DOHH2 (cell line): Measurements from ENCODE around the gene LETM1.

Source experiments
- H3F3A ChIP-seq: fragments of 200-600 bp; sonication (generic), shearing (Covaris generic); 2 replicates; pipeline ENCODE4 v1.6.0; 2016; ENCODE audit warnings: antibody characterized with exemption, mild to moderate bottlenecking; ENCODE audit not compliant: control insufficient read depth, insufficient read depth
- H3K27ac ChIP-seq: fragments of 200-600 bp; sonication (generic); 2 replicates; pipeline ENCODE4 v1.5.1; 2014; ENCODE audit warnings: low read depth, mild to moderate bottlenecking, low read length, moderate library complexity
- H3K27me3 ChIP-seq: fragments of 200-600 bp; sonication (generic); 2 replicates; pipeline ENCODE4 v1.6.1; 2014; ENCODE audit warnings: mild to moderate bottlenecking, low read length, mixed read lengths; ENCODE audit not compliant: control insufficient read depth
- H3K36me3 ChIP-seq: fragments of 200-600 bp; sonication (generic); 2 replicates; pipeline ENCODE4 v1.6.1; 2014; ENCODE audit warnings: mild to moderate bottlenecking, low read length, moderate library complexity, mixed read lengths; ENCODE audit not compliant: control insufficient read depth
- H3K4me1 ChIP-seq: fragments of 200-600 bp; sonication (generic); 2 replicates; pipeline ENCODE4 v1.6.1; 2014; ENCODE audit warnings: mild to moderate bottlenecking, low read length, mixed read lengths; ENCODE audit not compliant: control insufficient read depth
- H3K4me2 ChIP-seq: fragments of 200-600 bp; sonication (generic); 2 replicates; pipeline ENCODE4 v1.6.0; 2014; ENCODE audit warnings: mild to moderate bottlenecking, low read length, moderate library complexity
- H3K4me3 ChIP-seq: fragments of 200-600 bp; sonication (generic); 2 replicates; pipeline ENCODE4 v1.5.1; 2014; ENCODE audit warnings: mild to moderate bottlenecking, low read length, mixed read lengths
- H3K79me2 ChIP-seq: fragments of 200-600 bp; sonication (generic); 2 replicates; pipeline ENCODE4 v1.6.1; 2014; ENCODE audit warnings: mild to moderate bottlenecking, low read length, mixed read lengths; ENCODE audit not compliant: control insufficient read depth
- H3K9me2 ChIP-seq: fragments of 200-600 bp; sonication (generic); replicated peaks from 2 replicates; pipeline ENCODE4 v1.6.1; 2014; ENCODE audit warnings: mild to moderate bottlenecking, low read length, mixed read lengths; ENCODE audit not compliant: control insufficient read depth
- H3K9me3 ChIP-seq: fragments of 200-600 bp; sonication (generic); 2 replicates; pipeline ENCODE4 v1.6.1; 2014; ENCODE audit warnings: antibody characterized with exemption, low read length, mixed read lengths; ENCODE audit not compliant: control insufficient read depth, insufficient read depth
- H4K20me1 ChIP-seq: fragments of 200-600 bp; sonication (generic); 2 replicates; pipeline ENCODE4 v1.6.0; 2014; ENCODE audit warnings: low read depth, mild to moderate bottlenecking, antibody characterized with exemption, low read length, moderate library complexity; ENCODE audit not compliant: control insufficient read depth, insufficient read depth
- EZH2phosphoT487 ChIP-seq: fragments of 200-600 bp; sonication (generic); IDR thresholded peaks from 2 replicates; pipeline ENCODE4 v1.6.1; 2017; ENCODE audit warnings: borderline replicate concordance, mild to moderate bottlenecking, antibody characterized with exemption, low read length, moderate library complexity, mixed read lengths
- TF ChIP-seq, protein P1 (sequence below): fragments of 200-600 bp; sonication (generic); IDR thresholded peaks from one replicate; pipeline ENCODE4 v1.5.1; 2014; ENCODE audit warnings: antibody characterized with exemption, mild to moderate bottlenecking, low read depth, low read length; ENCODE audit not compliant: poor library complexity, severe bottlenecking

Gene LETM1

DNA sequence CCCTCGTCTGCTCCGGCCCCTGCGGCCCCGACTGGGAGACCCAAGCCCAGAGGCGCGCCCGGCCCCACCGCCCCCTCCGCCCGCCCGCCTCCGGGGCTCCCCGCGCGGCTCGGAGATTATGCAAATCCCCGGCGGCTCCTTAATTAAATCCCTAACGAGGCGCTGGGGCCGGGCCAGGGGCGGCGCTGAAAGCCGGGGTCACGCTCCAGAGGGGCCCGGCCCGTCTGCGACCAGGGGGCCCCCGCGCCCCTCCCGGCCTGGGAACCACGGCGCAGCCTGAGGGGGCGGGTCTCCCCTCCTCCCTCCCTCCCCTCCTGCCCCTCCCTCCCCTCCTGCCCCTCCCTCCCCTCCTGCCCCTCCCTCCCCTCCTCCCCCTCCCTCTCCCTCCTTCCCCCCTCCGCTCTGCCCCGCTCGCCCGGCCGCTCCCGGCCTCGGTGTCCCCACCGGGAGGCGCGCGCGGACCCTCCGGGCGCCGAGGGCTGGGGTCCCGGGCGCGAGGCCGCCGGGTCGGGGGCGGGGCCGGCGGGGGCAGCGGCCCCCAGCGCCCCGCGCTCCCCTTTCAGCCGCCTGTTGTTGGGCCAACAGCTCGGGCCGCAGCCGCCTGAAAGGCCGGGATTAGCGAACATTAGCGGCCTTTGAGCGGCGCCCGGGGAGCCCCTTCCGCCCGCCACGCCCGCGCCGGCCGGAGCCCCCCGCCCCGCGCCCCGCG is 88.7 kb downstream of the LETM1 start:
- Histone ChIP-seq H3K79me2 (no peaks in the 10 kb centered on the region), H3K4me2 (no peak overlapping the region), H3K9me3 (no peaks in the 10 kb centered on the region), H3K4me3 (no peak overlapping the region), H3K27ac (no peak overlapping the region), H3K36me3 (no peaks in the 10 kb centered on the region), H4K20me1 (no peaks in the 10 kb centered on the region), H3K27me3 (peaks cover 39% of the 10 kb centered on the region), H3K9me2 (no peaks in the 10 kb centered on the region), H3K4me1 (peaks cover 23% of the 10 kb centered on the region), H3F3A (no peaks in the 10 kb centered on the region)
- no peak for TF ChIP-seq EZH2phosphoT487
- TF ChIP-seq, protein P1, sequence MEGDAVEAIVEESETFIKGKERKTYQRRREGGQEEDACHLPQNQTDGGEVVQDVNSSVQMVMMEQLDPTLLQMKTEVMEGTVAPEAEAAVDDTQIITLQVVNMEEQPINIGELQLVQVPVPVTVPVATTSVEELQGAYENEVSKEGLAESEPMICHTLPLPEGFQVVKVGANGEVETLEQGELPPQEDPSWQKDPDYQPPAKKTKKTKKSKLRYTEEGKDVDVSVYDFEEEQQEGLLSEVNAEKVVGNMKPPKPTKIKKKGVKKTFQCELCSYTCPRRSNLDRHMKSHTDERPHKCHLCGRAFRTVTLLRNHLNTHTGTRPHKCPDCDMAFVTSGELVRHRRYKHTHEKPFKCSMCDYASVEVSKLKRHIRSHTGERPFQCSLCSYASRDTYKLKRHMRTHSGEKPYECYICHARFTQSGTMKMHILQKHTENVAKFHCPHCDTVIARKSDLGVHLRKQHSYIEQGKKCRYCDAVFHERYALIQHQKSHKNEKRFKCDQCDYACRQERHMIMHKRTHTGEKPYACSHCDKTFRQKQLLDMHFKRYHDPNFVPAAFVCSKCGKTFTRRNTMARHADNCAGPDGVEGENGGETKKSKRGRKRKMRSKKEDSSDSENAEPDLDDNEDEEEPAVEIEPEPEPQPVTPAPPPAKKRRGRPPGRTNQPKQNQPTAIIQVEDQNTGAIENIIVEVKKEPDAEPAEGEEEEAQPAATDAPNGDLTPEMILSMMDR = no peak

GRCh38 chr4:1766106-1767060 is 89.6 kb downstream of the LETM1 start:
- H4K20me1 ChIP-seq = peaks cover 4% of the 10 kb centered on the region; the same call in 1 of the 2 replicates
- H3K4me2 ChIP-seq = no peak overlapping the region
- H3K79me2 ChIP-seq = no peaks in the 10 kb centered on the region
- H3K36me3 ChIP-seq = no peaks in the 10 kb centered on the region
- H3K4me3 ChIP-seq = no peak overlapping the region
- H3K9me3 ChIP-seq = no peaks in the 10 kb centered on the region
- H3F3A ChIP-seq = no peaks in the 10 kb centered on the region
- no peak overlapping the region for H3K27ac ChIP-seq
- peaks cover 23% of the 10 kb centered on the region for H3K4me1 ChIP-seq
- no peaks in the 10 kb centered on the region for H3K9me2 ChIP-seq
- TF ChIP-seq, protein P1 = no peak
- TF ChIP-seq EZH2phosphoT487 = no peak
- peaks cover 41% of the 10 kb centered on the region for H3K27me3 ChIP-seq

- peaks cover 41% of the 10 kb centered on the region for H3K27me3 ChIP-seq
Measured at GRCh38 chr4:1765409-1766072, 90.4 kb downstream of the LETM1 start.

More at GRCh38 chr4:1765409-1766072, 90.4 kb downstream of the LETM1 start:
- no peak overlapping the region for H3K4me2 ChIP-seq
- no peaks in the 10 kb centered on the region for H3F3A ChIP-seq
- no peak overlapping the region for H3K4me3 ChIP-seq
- H3K4me1 ChIP-seq = peaks cover 23% of the 10 kb centered on the region
- no peak for TF ChIP-seq EZH2phosphoT487
- TF ChIP-seq, protein P1 = no peak
- H3K36me3 ChIP-seq = no peaks in the 10 kb centered on the region
- H4K20me1 ChIP-seq = peaks cover 4% of the 10 kb centered on the region; the same call in 1 of the 2 replicates
- no peaks in the 10 kb centered on the region for H3K79me2 ChIP-seq
- no peaks in the 10 kb centered on the region for H3K9me3 ChIP-seq
- no peaks in the 10 kb centered on the region for H3K9me2 ChIP-seq
- no peak overlapping the region for H3K27ac ChIP-seq
